GM18508 (cell line): ENCODE measurements around the gene F2RL2.
"Not testable (repeated sequence)": the region's sequence is repeated elsewhere in the genome, so short reads cannot be mapped to it uniquely, and the experiment has no call there.

Experiments used
- ATAC-seq: cut with Tn5 transposase; IDR thresholded peaks from one replicate; pipeline ENCODE4 v1.9.1; 2021; ENCODE audit warnings: moderate number of reproducible peaks; ENCODE audit not compliant: insufficient read depth, unreplicated experiment

The F2RL2 gene

GRCh38 chr5:76625087-76625815 is 2.0 kb upstream of the F2RL2 start:
- no peak for ATAC-seq

GRCh38 chr5:76622076-76622475 is 1.1 kb downstream of the F2RL2 start:
- ATAC-seq = no peak

- ATAC-seq = no peak
These were observed 3.0 kb downstream of the F2RL2 start for GRCh38 chr5:76620166-76620565.

- ATAC-seq = no peak
These were observed 5.5 kb downstream of the F2RL2 start for GRCh38 chr5:76617675-76618074.

- no peak for ATAC-seq
These were observed 6.0 kb downstream of the F2RL2 start for GRCh38 chr5:76617229-76617628.

- no peak for ATAC-seq
These were observed 7.0 kb downstream of the F2RL2 start for GRCh38 chr5:76616206-76616605.

- ATAC-seq = no peak
These were observed 7.4 kb downstream of the F2RL2 start for GRCh38 chr5:76615759-76616158.

GRCh38 chr5:76612942-76613341 is 10.3 kb downstream of the F2RL2 start:
- no peak for ATAC-seq

- no peak for ATAC-seq
These were observed 13.0 kb downstream of the F2RL2 start for GRCh38 chr5:76610196-76610595.

GRCh38 chr5:76608833-76609232 is 14.4 kb downstream of the F2RL2 start:
- no peak for ATAC-seq

GRCh38 chr5:76607353-76607871 is 15.8 kb downstream of the F2RL2 start:
- no peak for ATAC-seq

GRCh38 chr5:76606701-76607100 is 16.5 kb downstream of the F2RL2 start:
- no peak for ATAC-seq

GRCh38 chr5:76604838-76605237 is 18.4 kb downstream of the F2RL2 start:
- ATAC-seq = no peak

- ATAC-seq = not testable (repeated sequence)
These were observed 19.2 kb downstream of the F2RL2 start for GRCh38 chr5:76603991-76604390.

GRCh38 chr5:76602094-76602726 is 21.0 kb downstream of the F2RL2 start:
- no peak for ATAC-seq

GRCh38 chr5:76601470-76601869 is 21.7 kb downstream of the F2RL2 start:
- no peak for ATAC-seq

- no peak for ATAC-seq
These were observed 22.5 kb downstream of the F2RL2 start for GRCh38 chr5:76600716-76601115.

- no peak for ATAC-seq
These were observed 24.7 kb downstream of the F2RL2 start for GRCh38 chr5:76598531-76598930.

- no peak for ATAC-seq
These were observed 27.3 kb downstream of the F2RL2 start for GRCh38 chr5:76595755-76596481.

GRCh38 chr5:76594107-76594506 is 29.1 kb downstream of the F2RL2 start:
- no peak for ATAC-seq

- no peak for ATAC-seq
These were observed 30.5 kb downstream of the F2RL2 start for GRCh38 chr5:76592692-76593091.
